Smooth muscle cell (in vitro differentiated cells): ENCODE data around the gene HRH1. TPM values are rescaled to one million over a fixed set of nuclear protein-coding genes. Genes with fewer than 3 reads are reported as not detected.

Source experiments
- DNase-seq: peaks from one replicate; lab custom pipeline; 2025; ENCODE audit not compliant: unreplicated experiment; lab: John Stamatoyannopoulos, UW
- H2AFZ ChIP-seq: fragments of 200-600 bp; sonication (generic); 2 replicates; pipeline ENCODE4 v1.6.0; 2016; ENCODE audit warnings: antibody characterized with exemption, low read depth, mild to moderate bottlenecking
- H3F3A ChIP-seq: fragments of 200-600 bp; sonication (generic); 2 replicates; pipeline ENCODE4 v1.6.0; 2017; ENCODE audit warnings: antibody characterized with exemption, low read depth
- H3K27ac ChIP-seq: fragments of 200-600 bp; sonication (generic); 2 replicates; pipeline ENCODE4 v1.5.1; 2016; ENCODE audit warnings: low read depth, mild to moderate bottlenecking
- H3K27me3 ChIP-seq: fragments of 200-600 bp; sonication (generic); 2 replicates; pipeline ENCODE4 v1.6.1; 2016; ENCODE audit warnings: low read depth, mild to moderate bottlenecking
- H3K36me3 ChIP-seq: fragments of 200-600 bp; sonication (generic); 2 replicates; pipeline ENCODE4 v1.5.1; 2016; ENCODE audit warnings: low read depth
- H3K4me1 ChIP-seq: fragments of 200-600 bp; sonication (generic); 2 replicates; pipeline ENCODE4 v1.5.1; 2016; ENCODE audit warnings: low read depth
- H3K4me2 ChIP-seq: fragments of 200-600 bp; sonication (generic); 2 replicates; pipeline ENCODE4 v1.6.0; 2016; ENCODE audit warnings: mild to moderate bottlenecking
- H3K4me3 ChIP-seq: fragments of 200-600 bp; sonication (generic); 2 replicates; pipeline ENCODE4 v1.5.1; 2016; ENCODE audit warnings: mild to moderate bottlenecking
- H3K79me2 ChIP-seq: fragments of 200-600 bp; sonication (generic); 2 replicates; pipeline ENCODE4 v1.6.0; 2016; ENCODE audit warnings: low read depth, mild to moderate bottlenecking
- H3K9ac ChIP-seq: fragments of 200-600 bp; sonication (generic); 2 replicates; pipeline ENCODE4 v1.6.0; 2016; ENCODE audit warnings: low read depth
- H3K9me3 ChIP-seq: fragments of 200-600 bp; sonication (generic); replicated peaks from 2 replicates; pipeline ENCODE4 v1.5.1; 2016; ENCODE audit warnings: low read depth
- H4K20me1 ChIP-seq: fragments of 200-600 bp; sonication (generic); 2 replicates; pipeline ENCODE4 v1.6.0; 2016; ENCODE audit warnings: low read depth
- CTCF ChIP-seq: fragments of 200-600 bp; sonication (generic); IDR thresholded peaks from 2 replicates; pipeline ENCODE4 v1.5.1; 2017; ENCODE audit warnings: borderline replicate concordance, mild to moderate bottlenecking, antibody characterized with exemption; ENCODE audit not compliant: insufficient read depth, poor library complexity, severe bottlenecking
- WGBS: methylation state at CpG from one replicate; pipeline ENCODE4 v1.1.7; 2016; ENCODE audit warnings: low lambda C conversion rate; 5-methylcytosine and 5-hydroxymethylcytosine counted together
- polyA plus RNA-seq: library from polyadenylated mRNA; unstranded; fragments of >200 nt; fragmentation: Nextera tagmentation; extraction: Ambion mirVana; gene quantifications from 2 replicates; pipeline ENCODE4 v1.2.1, GENCODE V29; 2016
- total RNA-seq: library from RNA; depleted of rRNA; stranded (reverse); fragments of >200 nt; gene quantifications from 2 replicates; pipeline ENCODE4 v1.2.3, GENCODE V29; 2014

The HRH1 gene
- total and polyA plus RNA-seq, 2 experiments from 2014 or later = 7.3 to 9.9 TPM

- H3K4me1 ChIP-seq = no peaks in the 10 kb centered on the region
- no peak for TF ChIP-seq CTCF
- no peak overlapping the region for H2AFZ ChIP-seq
- WGBS = 91% methylated on average over 6 of the region's 6 CpGs
- no peak overlapping the region for H3K27ac ChIP-seq
- no peaks in the 10 kb centered on the region for H3K27me3 ChIP-seq
- no peak overlapping the region for H3K4me3 ChIP-seq
- no peaks in the 10 kb centered on the region for H3K36me3 ChIP-seq
- no peak for DNase-seq
- H3K9me3 ChIP-seq = no peaks in the 10 kb centered on the region
- no peak overlapping the region for H3K4me2 ChIP-seq
- H4K20me1 ChIP-seq = no peaks in the 10 kb centered on the region
- H3K79me2 ChIP-seq = no peaks in the 10 kb centered on the region
- H3K9ac ChIP-seq = no peak overlapping the region
- H3F3A ChIP-seq = no peaks in the 10 kb centered on the region
Observed at GRCh38 chr3:11245827-11246662, 91.8 kb downstream of the HRH1 start.

DNA sequence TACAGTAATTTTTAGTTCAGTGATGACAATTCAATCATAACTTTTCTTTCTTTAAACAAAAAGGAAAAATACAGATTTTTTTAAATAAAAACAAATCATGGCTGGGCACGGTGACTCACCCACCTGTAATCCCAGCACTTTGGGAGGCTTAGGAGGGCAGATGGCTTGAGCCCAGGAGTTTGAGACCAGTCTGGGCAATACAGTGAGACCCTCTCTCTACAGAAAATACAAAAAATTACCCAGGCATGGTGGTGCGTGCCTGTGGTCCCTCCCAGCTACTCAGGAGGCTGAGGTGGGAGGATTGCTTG is 92.3 kb downstream of the HRH1 start:
- H3K4me1 ChIP-seq = no peaks in the 10 kb centered on the region
- H4K20me1 ChIP-seq = no peaks in the 10 kb centered on the region
- no peak overlapping the region for H3K4me3 ChIP-seq
- TF ChIP-seq CTCF = no peak
- no peak overlapping the region for H3K4me2 ChIP-seq
- no peaks in the 10 kb centered on the region for H3K36me3 ChIP-seq
- H3K27me3 ChIP-seq = no peaks in the 10 kb centered on the region
- H2AFZ ChIP-seq = no peak overlapping the region
- H3K9ac ChIP-seq = no peak overlapping the region
- no peaks in the 10 kb centered on the region for H3K9me3 ChIP-seq
- 88% methylated on average over 2 of the region's 2 CpGs for WGBS
- no peaks in the 10 kb centered on the region for H3K79me2 ChIP-seq
- no peaks in the 10 kb centered on the region for H3F3A ChIP-seq
- H3K27ac ChIP-seq = no peak overlapping the region
- DNase-seq = no peak

GRCh38 chr3:11247362-11247761 is 93.1 kb downstream of the HRH1 start:
- Histone ChIP-seq H3K4me2 (no peak overlapping the region), H3K4me3 (no peak overlapping the region), H3K36me3 (no peaks in the 10 kb centered on the region), H3K27ac (no peak overlapping the region), H3K9me3 (no peaks in the 10 kb centered on the region), H3F3A (no peaks in the 10 kb centered on the region), H3K9ac (no peak overlapping the region), H4K20me1 (no peaks in the 10 kb centered on the region), H3K79me2 (no peaks in the 10 kb centered on the region), H2AFZ (no peak overlapping the region), H3K27me3 (no peaks in the 10 kb centered on the region), H3K4me1 (no peaks in the 10 kb centered on the region)
- no peak for DNase-seq
- WGBS = 91% methylated on average over 7 of the region's 8 CpGs
- no peak for TF ChIP-seq CTCF

- Histone ChIP-seq H4K20me1 (no peaks in the 10 kb centered on the region), H3F3A (no peaks in the 10 kb centered on the region), H3K79me2 (no peaks in the 10 kb centered on the region), H3K4me3 (no peak overlapping the region), H3K36me3 (no peaks in the 10 kb centered on the region), H2AFZ (no peak overlapping the region), H3K9me3 (no peaks in the 10 kb centered on the region), H3K27ac (no peak overlapping the region), H3K9ac (no peak overlapping the region), H3K4me1 (no peaks in the 10 kb centered on the region), H3K4me2 (no peak overlapping the region), H3K27me3 (no peaks in the 10 kb centered on the region)
- TF ChIP-seq CTCF = no peak
- no peak for DNase-seq
- 72% methylated on average over 6 of the region's 6 CpGs for WGBS
Observed at GRCh38 chr3:11248596-11248995, 94.3 kb downstream of the HRH1 start.
